GM18873 (cell line): ENCODE results near the gene STMN1.

Experiments
- ATAC-seq: cut with Tn5 transposase; IDR thresholded peaks from one replicate; pipeline ENCODE4 v1.9.1; 2021; ENCODE audit warnings: mild to moderate bottlenecking, moderate library complexity, moderate number of reproducible peaks; ENCODE audit not compliant: unreplicated experiment, low FRiP score

STMN1 gene

GRCh38 chr1:25922056-25922970, 16.1 kb upstream of the STMN1 start:
- ATAC-seq: no peak

GRCh38 chr1:25918615-25919014, 12.4 kb upstream of the STMN1 start:
- no peak for ATAC-seq

- no peak for ATAC-seq
Measured at GRCh38 chr1:25917996-25918395, 11.8 kb upstream of the STMN1 start.

- ATAC-seq: no peak
Measured at GRCh38 chr1:25916460-25916859, 10.2 kb upstream of the STMN1 start.

- ATAC-seq: no peak
Measured at GRCh38 chr1:25914074-25914995, 8.1 kb upstream of the STMN1 start.

- no peak for ATAC-seq
Measured at GRCh38 chr1:25913206-25913605, 7.0 kb upstream of the STMN1 start.

GRCh38 chr1:25912076-25912831, 6.0 kb upstream of the STMN1 start:
- ATAC-seq: no peak

GRCh38 chr1:25911162-25911561, 4.9 kb upstream of the STMN1 start:
- no peak for ATAC-seq

- ATAC-seq: no peak
Measured at GRCh38 chr1:25909040-25909439, 2.8 kb upstream of the STMN1 start.

- ATAC-seq: no peak
Measured at GRCh38 chr1:25908161-25908560, 1.9 kb upstream of the STMN1 start.

- no peak for ATAC-seq
Measured at GRCh38 chr1:25907601-25908000, 1.4 kb upstream of the STMN1 start.

GRCh38 chr1:25906644-25907300, 553 bp upstream of the STMN1 start:
- ATAC-seq: no peak

- peak; percentile 44 for ATAC-seq
Measured at GRCh38 chr1:25904943-25905679, 1.1 kb downstream of the STMN1 start.

- ATAC-seq: no peak
Measured at GRCh38 chr1:25903986-25904385, 2.2 kb downstream of the STMN1 start.

GRCh38 chr1:25902462-25902861, 3.8 kb downstream of the STMN1 start:
- ATAC-seq: no peak

GRCh38 chr1:25900219-25900618, 6.0 kb downstream of the STMN1 start:
- ATAC-seq: no peak

GRCh38 chr1:25899792-25900191, 6.4 kb downstream of the STMN1 start:
- ATAC-seq: no peak

- ATAC-seq: no peak
Measured at GRCh38 chr1:25898223-25899015, 7.8 kb downstream of the STMN1 start.

GRCh38 chr1:25897754-25898153, 8.5 kb downstream of the STMN1 start:
- ATAC-seq: no peak
